SU-DHL-6 (cell line): ENCODE results near the gene ADCY2.

ENCODE experiments used
- CTCF ChIP-seq: fragments of 200-600 bp; sonication (generic); IDR thresholded peaks from one replicate; pipeline ENCODE4 v1.5.1; 2017; ENCODE audit warnings: antibody characterized with exemption, mild to moderate bottlenecking, low read length, moderate library complexity; ENCODE audit not compliant: insufficient read depth, poor library complexity, severe bottlenecking
- EZH2phosphoT487 ChIP-seq: fragments of 200-600 bp; sonication (generic), shearing (Covaris generic); conservative IDR thresholded peaks from 2 replicates; pipeline ENCODE4 v1.6.1; 2018; ENCODE audit warnings: mild to moderate bottlenecking, antibody characterized with exemption, low read length, moderate library complexity, mixed read lengths

GRCh38 chr5:7756453-7756852, 360.5 kb downstream of the ADCY2 start:
- TF ChIP-seq CTCF, result no peak
- no peak for TF ChIP-seq EZH2phosphoT487
